Osteoblast (primary cell): ENCODE measurements around the gene RUNDC1. TPM values are rescaled to one million over a fixed set of nuclear protein-coding genes. Genes with fewer than 3 reads are reported as not detected.

Experiments
- DNase-seq: peaks from one replicate; pipeline ENCODE4 v3.0.0; 2011; ENCODE audit warnings: low spot score, mixed read lengths; ENCODE audit not compliant: insufficient read length; ENCODE audit errors: missing footprints
- H2AFZ ChIP-seq: 2 replicates; pipeline ENCODE4 v1.6.0; 2011; ENCODE audit warnings: mild to moderate bottlenecking, low read length
- H3K27ac ChIP-seq: 2 replicates; pipeline ENCODE4 v1.5.1; 2011; ENCODE audit warnings: mild to moderate bottlenecking, low read depth, low read length, moderate library complexity
- H3K27me3 ChIP-seq: 2 replicates; pipeline ENCODE4 v1.6.0; 2012; ENCODE audit warnings: mild to moderate bottlenecking, control low read depth, inconsistent platforms, low read length, moderate library complexity; ENCODE audit not compliant: insufficient read depth
- H3K36me3 ChIP-seq: 2 replicates; pipeline ENCODE4 v1.5.1; 2011; ENCODE audit warnings: mild to moderate bottlenecking, low read length, control low read depth, moderate library complexity; ENCODE audit not compliant: insufficient read depth
- H3K4me1 ChIP-seq: 2 replicates; pipeline ENCODE4 v1.5.1; 2011; ENCODE audit warnings: mild to moderate bottlenecking, low read length, control low read depth, moderate library complexity; ENCODE audit not compliant: insufficient read depth
- H3K4me2 ChIP-seq: 2 replicates; pipeline ENCODE4 v1.6.0; 2011; ENCODE audit warnings: mild to moderate bottlenecking, low read length; ENCODE audit not compliant: insufficient read depth
- H3K4me3 ChIP-seq: fragments of 200-600 bp; sonication (generic); 3 replicates; pipeline ENCODE4 v1.5.1; 2012; ENCODE audit warnings: mild to moderate bottlenecking, low read length, inconsistent platforms; ENCODE audit not compliant: insufficient read depth
- H3K79me2 ChIP-seq: 2 replicates; pipeline ENCODE4 v1.6.0; 2012; ENCODE audit warnings: mild to moderate bottlenecking, low read length, control low read depth, inconsistent platforms; ENCODE audit not compliant: insufficient read depth
- H3K9me3 ChIP-seq: 2 replicates; pipeline ENCODE4 v1.5.1; 2011; ENCODE audit warnings: low read depth, low read length, control low read depth
- H4K20me1 ChIP-seq: 2 replicates; pipeline ENCODE4 v1.6.0; 2012; ENCODE audit warnings: mild to moderate bottlenecking, low read length, control low read depth; ENCODE audit not compliant: insufficient read depth
- CTCF ChIP-seq: IDR thresholded peaks from 2 replicates; pipeline ENCODE4 v1.5.1; 2011; ENCODE audit warnings: mild to moderate bottlenecking, low read depth, low read length, moderate library complexity; ENCODE audit errors: extremely low read depth
- total RNA-seq: library from RNA; depleted of rRNA; stranded (reverse); fragments of >200 nt; gene quantifications from 2 replicates; pipeline ENCODE4 v1.2.3, GENCODE V29; 2012

Gene RUNDC1
- total RNA-seq, 1 donor: 10.1 TPM

- no peaks in the 10 kb centered on the region for H4K20me1 ChIP-seq
- no peak overlapping the region for H3K4me2 ChIP-seq
- H3K4me3 ChIP-seq: no peak overlapping the region
- peak; percentile 6 for DNase-seq
- H3K27ac ChIP-seq: no peak overlapping the region
- TF ChIP-seq CTCF: no peak
- no peaks in the 10 kb centered on the region for H3K27me3 ChIP-seq
- H3K79me2 ChIP-seq: no peaks in the 10 kb centered on the region
- no peaks in the 10 kb centered on the region for H3K9me3 ChIP-seq
- peaks cover 3% of the 10 kb centered on the region for H3K4me1 ChIP-seq
- no peak overlapping the region for H2AFZ ChIP-seq
- no peaks in the 10 kb centered on the region for H3K36me3 ChIP-seq
Observed at GRCh38 chr17:43028221-43028861, 48.0 kb downstream of the RUNDC1 start.

GRCh38 chr17:43030137-43030767 lies 49.9 kb downstream of the RUNDC1 start:
- Histone ChIP-seq H2AFZ (peak overlapping the region; percentile 36), H3K36me3 (no peaks in the 10 kb centered on the region), H3K9me3 (no peaks in the 10 kb centered on the region), H3K4me3 (no peak overlapping the region), H3K27me3 (no peaks in the 10 kb centered on the region), H4K20me1 (no peaks in the 10 kb centered on the region), H3K4me2 (no peak overlapping the region), H3K79me2 (no peaks in the 10 kb centered on the region), H3K4me1 (no peaks in the 10 kb centered on the region), H3K27ac (no peak overlapping the region)
- DNase-seq: peak; percentile 76
- TF ChIP-seq CTCF: no peak

- DNase-seq: peak; percentile 17
- no peak overlapping the region for H3K27ac ChIP-seq
- no peak overlapping the region for H3K4me2 ChIP-seq
- H4K20me1 ChIP-seq: no peaks in the 10 kb centered on the region
- H3K79me2 ChIP-seq: no peaks in the 10 kb centered on the region
- no peak for TF ChIP-seq CTCF
- H3K4me3 ChIP-seq: no peak overlapping the region
- H3K9me3 ChIP-seq: no peaks in the 10 kb centered on the region
- H3K36me3 ChIP-seq: no peaks in the 10 kb centered on the region
- H3K4me1 ChIP-seq: no peaks in the 10 kb centered on the region
- H2AFZ ChIP-seq: no peak overlapping the region
- H3K27me3 ChIP-seq: no peaks in the 10 kb centered on the region
Observed at GRCh38 chr17:43031666-43032065, 51.3 kb downstream of the RUNDC1 start.

- no peak for TF ChIP-seq CTCF
- H2AFZ ChIP-seq: peak overlapping the region; percentile 53
- no peak overlapping the region for H3K4me2 ChIP-seq
- H3K4me3 ChIP-seq: no peak overlapping the region
- no peaks in the 10 kb centered on the region for H3K4me1 ChIP-seq
- no peaks in the 10 kb centered on the region for H3K27me3 ChIP-seq
- no peak overlapping the region for H3K27ac ChIP-seq
- no peaks in the 10 kb centered on the region for H3K9me3 ChIP-seq
- H3K36me3 ChIP-seq: no peaks in the 10 kb centered on the region
- no peaks in the 10 kb centered on the region for H4K20me1 ChIP-seq
- no peaks in the 10 kb centered on the region for H3K79me2 ChIP-seq
- DNase-seq: peak; percentile 72
Observed at GRCh38 chr17:43033948-43034881, 53.9 kb downstream of the RUNDC1 start.
